Measurements from ENCODE around the gene PPP2R5D.

The PPP2R5D gene

DNA sequence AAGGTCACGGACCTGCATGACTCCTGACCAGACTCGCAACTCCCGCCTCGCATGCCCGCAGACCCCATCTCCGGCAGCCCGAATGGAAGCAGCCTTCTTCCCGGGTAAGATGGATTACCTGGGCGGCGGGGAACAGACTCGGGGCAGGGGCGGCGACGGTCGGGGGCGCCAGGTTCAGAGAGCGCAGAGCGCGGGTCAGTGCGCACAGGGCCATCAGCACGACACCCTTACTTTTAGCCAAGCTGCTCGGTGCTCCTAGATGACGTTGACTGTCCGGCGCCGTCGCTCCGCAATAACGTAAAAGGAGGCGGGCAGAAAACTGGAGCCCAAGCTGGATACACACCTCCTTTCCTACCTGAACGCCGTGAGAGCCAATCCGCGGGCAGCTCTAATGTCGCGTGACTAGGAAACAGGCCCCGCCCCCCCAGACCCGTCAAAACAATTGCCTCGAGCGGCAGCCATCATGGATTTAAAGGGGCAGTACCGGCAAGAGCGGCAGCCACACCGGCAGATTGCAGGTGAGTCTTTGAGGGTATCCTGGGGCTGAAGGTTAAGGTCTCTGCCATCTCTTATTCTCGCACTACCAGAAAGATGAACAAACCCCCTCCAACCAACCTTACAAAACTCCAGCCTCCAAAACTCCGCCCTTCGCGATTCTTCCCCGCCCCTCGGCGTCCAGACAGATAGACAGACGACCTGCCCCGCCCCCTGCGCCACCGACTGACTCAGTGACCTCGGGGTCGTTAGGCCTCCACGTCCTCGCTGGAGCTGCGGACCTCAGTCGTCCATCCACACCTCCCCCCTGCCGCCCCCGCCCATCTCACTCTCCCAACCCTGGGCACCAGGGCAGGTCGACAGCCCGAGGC lies 75.0 kb downstream of the PPP2R5D start, which contains the start of the genes KLC4 and MRPL2:
TSS of gene KLC4 (plus strand) at position 464 of the 866 bp plus-strand sequence. CDS start 1,705 bp downstream, outside the sequence.
TSS of gene MRPL2 (minus strand) at position 267 of the 866 bp plus-strand sequence. CDS start at position 214, 53 bp downstream.
- DNase-seq (ENCODE audit: low spot score) = peak; percentile 99

DNA sequence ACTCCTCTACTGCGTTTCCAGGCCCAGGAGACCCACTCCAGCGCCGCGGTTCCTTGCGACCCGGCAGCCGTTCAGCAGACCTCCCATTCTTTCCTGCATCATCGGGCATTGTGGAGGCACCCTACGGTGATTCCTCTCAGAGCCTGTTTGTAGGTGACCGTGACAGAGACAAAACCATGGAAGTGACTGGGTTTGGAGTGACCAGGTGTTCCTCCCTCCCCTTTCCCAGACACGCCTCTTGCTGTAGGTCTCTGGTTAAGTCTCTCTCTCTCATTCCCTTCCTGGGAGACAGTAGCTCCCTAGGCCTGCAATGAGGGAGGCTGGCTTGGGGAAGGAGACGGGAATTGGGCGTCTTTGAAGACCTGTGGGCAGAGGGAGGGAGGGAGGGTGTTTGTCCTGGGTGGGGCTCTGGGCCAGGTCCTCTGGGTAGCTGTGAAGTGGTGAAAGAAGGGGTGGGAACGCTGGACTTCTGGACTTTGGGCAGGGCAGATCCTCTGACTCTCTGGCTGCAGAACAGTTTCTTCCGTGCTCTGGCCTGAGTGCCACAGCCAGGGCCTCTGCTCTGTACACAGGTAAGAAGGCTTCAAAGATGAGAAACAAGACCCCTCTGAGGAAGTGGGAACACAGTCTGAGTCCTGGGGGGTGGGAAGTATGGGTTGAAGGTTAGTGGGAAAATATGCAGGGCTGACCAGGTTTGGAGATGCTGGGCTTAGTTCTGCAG lies 75.8 kb downstream of the PPP2R5D start:
- no peak for DNase-seq (ENCODE audit: low spot score)

DNA sequence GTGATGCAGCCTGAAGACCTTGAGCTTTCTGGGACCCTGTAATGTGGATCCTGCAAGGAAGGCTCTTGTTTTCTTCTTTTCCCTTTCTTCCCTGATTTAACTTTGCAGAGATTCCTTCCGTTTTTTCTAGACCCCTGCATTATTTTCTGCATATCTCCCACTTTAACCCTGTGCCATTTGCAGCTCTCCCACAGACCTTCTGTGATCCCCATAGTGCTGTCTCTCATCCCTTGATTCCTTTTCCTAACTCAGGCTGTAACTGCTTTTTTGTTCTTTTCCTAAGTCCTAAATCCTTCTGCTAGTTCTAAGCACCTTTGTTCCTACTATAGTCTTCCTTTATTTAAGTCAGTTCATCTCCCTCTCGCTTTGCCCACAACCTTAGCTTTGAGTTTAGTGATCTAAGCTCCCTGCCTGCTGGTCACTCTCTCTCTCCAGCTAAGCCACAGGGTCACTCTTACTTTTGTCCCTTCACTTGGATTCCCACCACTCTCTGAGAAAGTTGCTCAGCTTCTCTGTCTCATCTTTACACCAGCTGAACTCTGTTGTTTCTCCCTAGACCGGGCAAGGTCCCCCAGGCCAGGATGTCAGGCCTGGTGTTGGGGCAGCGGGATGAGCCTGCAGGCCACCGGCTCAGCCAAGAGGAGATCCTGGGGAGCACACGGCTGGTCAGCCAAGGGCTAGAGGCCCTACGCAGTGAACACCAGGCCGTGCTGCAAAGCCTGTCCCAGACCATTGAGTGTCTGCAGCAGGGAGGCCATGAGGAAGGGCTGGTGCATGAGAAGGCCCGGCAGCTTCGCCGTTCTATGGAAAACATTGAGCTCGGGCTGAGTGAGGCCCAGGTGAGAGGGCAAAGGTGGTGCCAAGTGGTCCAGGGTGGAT lies 76.6 kb downstream of the PPP2R5D start:
- no peak for DNase-seq (ENCODE audit: low spot score)

DNA sequence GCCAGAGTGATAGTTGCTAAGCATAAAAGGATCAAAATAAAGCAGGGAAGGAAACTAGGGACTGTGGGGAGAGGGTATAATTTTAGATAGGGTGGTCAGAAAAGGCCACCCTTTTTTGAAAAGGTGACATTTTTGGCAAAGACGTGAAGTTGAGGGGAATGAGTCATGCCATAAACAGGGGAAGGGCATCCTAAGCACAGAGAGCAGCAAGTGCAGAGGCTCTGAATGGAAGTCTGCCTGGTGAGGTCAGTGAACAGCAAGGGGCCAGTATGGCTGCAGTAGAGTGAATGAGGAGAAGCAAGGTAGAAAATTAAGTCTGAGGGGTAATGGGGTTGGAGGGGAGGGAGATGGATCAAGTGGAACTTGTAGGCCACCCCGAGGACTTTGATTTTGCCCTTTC lies 77.5 kb downstream of the PPP2R5D start:
- no peak for DNase-seq (ENCODE audit: low spot score)
